ENCODE data around the gene AP3S1.
"Not testable (repeated sequence)": the region's sequence is repeated elsewhere in the genome, so short reads cannot be mapped to it uniquely, and the experiment has no call there.

AP3S1 gene

DNA sequence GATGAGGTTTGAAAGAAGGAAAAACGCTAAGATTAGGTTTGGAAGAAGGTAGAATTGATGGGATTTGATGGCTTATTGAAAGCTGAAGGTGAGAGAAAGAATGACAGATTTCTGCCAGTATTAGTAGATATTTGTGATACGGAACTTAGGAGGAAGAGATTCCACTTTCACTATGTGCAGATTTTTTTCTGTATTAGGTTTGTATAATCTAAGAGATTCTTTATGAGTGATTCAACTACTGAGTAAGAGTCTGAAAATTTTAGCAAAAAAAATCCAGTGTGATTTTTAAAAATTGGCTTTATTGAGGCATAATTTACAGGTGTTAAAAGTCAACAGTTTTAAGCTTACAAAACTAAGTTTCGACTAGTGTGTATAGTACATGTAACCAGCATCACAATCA lies 54.1 kb downstream of the AP3S1 start:
- Histone ChIP-seq H3K9me3 (replicated peaks in 1 of 2; ENCODE audit: control insufficient read depth in 2 of 2, insufficient read depth in 1 of 2, low read depth in 1 of 2, low read length in 2 of 2) (no peaks in the 10 kb centered on the region), H3K18ac (ENCODE audit: low read length) (no peak overlapping the region), H3K9ac (ENCODE audit: low read depth, low read length, poor library complexity) (no peak overlapping the region), H4K8ac (ENCODE audit: low read depth, low read length) (no peak overlapping the region), H3K4me1 (ENCODE audit: control insufficient read depth in 2 of 2, insufficient read depth in 1 of 2, low read depth in 1 of 2, low read length in 2 of 2) (no peaks in the 10 kb centered on the region), H2AK5ac (ENCODE audit: low read depth, low read length) (no peak overlapping the region), H2BK5ac (ENCODE audit: low read length) (no peak overlapping the region), H3K79me1 (ENCODE audit: low read depth, low read length) (no peaks in the 10 kb centered on the region), H3K14ac (ENCODE audit: low read length) (no peak overlapping the region), H3K4ac (ENCODE audit: low read length) (no peak overlapping the region), H2AFZ (ENCODE audit: low read length) (no peak overlapping the region), H2BK15ac (ENCODE audit: low read length) (no peak overlapping the region), H3K23ac (ENCODE audit: low read depth, low read length, poor library complexity) (no peak overlapping the region), H3K27me3 (ENCODE audit: control insufficient read depth in 3 of 3, insufficient read depth in 3 of 3, low read depth in 1 of 3, low read length in 3 of 3) (no peaks in the 10 kb centered on the region), H2BK12ac (ENCODE audit: low read length) (no peak overlapping the region), H3K4me2 (ENCODE audit: insufficient read depth, low read length, poor library complexity, severe bottlenecking) (no peak overlapping the region), H3K36me3 (replicated peaks in 1 of 2; ENCODE audit: control insufficient read depth in 2 of 2, insufficient read depth in 2 of 2, low read length in 2 of 2) (peaks cover 0 to 3% of the 10 kb centered on the region in 2 donors), H3K4me3 (ENCODE audit: low read length in 2 of 2) (no peak overlapping the region), H3K27ac (replicated peaks; ENCODE audit: low read length) (no peak overlapping the region), H4K91ac (ENCODE audit: low read depth, low read length, poor library complexity) (no peak overlapping the region), H2BK120ac (ENCODE audit: low read depth, low read length) (no peak overlapping the region)
- WGBS, 2 donors (ENCODE audit: extremely low coverage in 2 of 2, insufficient read length in 2 of 2, insufficient replicate concordance in 1 of 2), result 100% methylated on average over 1 of the region's 3 CpGs
- DNase-seq (ENCODE audit: low spot score), result no peak

DNA sequence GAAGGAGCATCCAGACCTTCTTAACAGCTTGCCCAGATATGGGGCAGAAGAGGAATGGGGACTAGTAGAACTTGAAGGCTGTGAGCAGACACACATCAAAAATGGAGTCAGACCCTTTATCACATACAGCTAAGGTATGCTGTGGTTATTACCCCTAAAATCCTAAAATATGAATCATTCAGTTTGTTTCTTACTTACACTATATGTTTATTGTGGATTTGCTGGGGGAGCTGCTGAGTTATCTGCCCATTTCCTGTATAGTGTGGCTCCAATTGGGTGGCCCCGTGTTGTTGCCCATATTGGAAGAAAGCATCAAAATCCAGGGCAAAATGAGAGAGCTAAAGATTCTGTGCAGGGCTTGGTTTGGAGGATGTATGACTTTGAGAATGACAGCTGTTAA lies 56.9 kb downstream of the AP3S1 start:
- Histone ChIP-seq H3K4me1 (ENCODE audit: control insufficient read depth in 2 of 2, insufficient read depth in 1 of 2, low read depth in 1 of 2, low read length in 2 of 2) (no peaks in the 10 kb centered on the region), H2BK120ac (ENCODE audit: low read depth, low read length) (no peak overlapping the region), H3K36me3 (replicated peaks in 1 of 2; ENCODE audit: control insufficient read depth in 2 of 2, insufficient read depth in 2 of 2, low read length in 2 of 2) (peaks cover 0 to 3% of the 10 kb centered on the region in 2 donors), H3K4me2 (ENCODE audit: insufficient read depth, low read length, poor library complexity, severe bottlenecking) (no peak overlapping the region), H3K4ac (ENCODE audit: low read length) (no peak overlapping the region), H3K27ac (replicated peaks; ENCODE audit: low read length) (no peak overlapping the region), H2BK5ac (ENCODE audit: low read length) (no peak overlapping the region), H3K18ac (ENCODE audit: low read length) (no peak overlapping the region), H2AFZ (ENCODE audit: low read length) (no peak overlapping the region), H3K9me3 (replicated peaks in 1 of 2; ENCODE audit: control insufficient read depth in 2 of 2, insufficient read depth in 1 of 2, low read depth in 1 of 2, low read length in 2 of 2) (no peaks in the 10 kb centered on the region), H2BK12ac (ENCODE audit: low read length) (no peak overlapping the region), H2AK5ac (ENCODE audit: low read depth, low read length) (no peak overlapping the region), H4K91ac (ENCODE audit: low read depth, low read length, poor library complexity) (no peak overlapping the region), H4K8ac (ENCODE audit: low read depth, low read length) (no peak overlapping the region), H3K79me1 (ENCODE audit: low read depth, low read length) (no peaks in the 10 kb centered on the region), H3K9ac (ENCODE audit: low read depth, low read length, poor library complexity) (no peak overlapping the region), H3K4me3 (ENCODE audit: low read length in 2 of 2) (no peak overlapping the region), H2BK15ac (ENCODE audit: low read length) (no peak overlapping the region), H3K14ac (ENCODE audit: low read length) (no peak overlapping the region), H3K27me3 (ENCODE audit: control insufficient read depth in 3 of 3, insufficient read depth in 3 of 3, low read depth in 1 of 3, low read length in 3 of 3) (no peaks in the 10 kb centered on the region), H3K23ac (ENCODE audit: low read depth, low read length, poor library complexity) (no peak overlapping the region)
- DNase-seq (ENCODE audit: low spot score), result no peak
- no CpG with 5 or more reads among the region's 1 CpG for WGBS, 2 donors (ENCODE audit: extremely low coverage in 2 of 2, insufficient read length in 2 of 2, insufficient replicate concordance in 1 of 2)

DNA sequence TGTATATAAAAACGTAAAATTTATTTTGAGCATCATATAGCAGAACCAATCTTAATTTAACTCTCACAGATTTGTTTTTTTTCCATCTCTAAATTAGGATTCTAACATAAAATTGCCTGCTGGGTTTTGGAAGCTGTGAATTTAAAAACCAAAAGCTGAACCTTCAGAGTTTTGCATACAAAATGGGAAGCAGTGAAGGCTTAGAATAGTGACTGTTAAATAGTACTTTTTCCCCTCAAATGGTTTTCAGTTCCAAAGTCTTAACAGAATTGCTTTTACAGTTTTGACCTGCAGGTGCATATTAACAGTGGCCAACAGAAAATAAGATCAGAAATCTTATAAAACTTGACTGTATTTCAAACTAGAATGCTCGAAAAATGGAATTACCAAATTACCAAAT lies 65.4 kb downstream of the AP3S1 start:
- no peak overlapping the region for H3K23ac ChIP-seq (ENCODE audit: low read depth, low read length, poor library complexity)
- DNase-seq (ENCODE audit: low spot score), result no peak
- H3K27me3 ChIP-seq (ENCODE audit: control insufficient read depth in 3 of 3, insufficient read depth in 3 of 3, low read depth in 1 of 3, low read length in 3 of 3), result no peaks in the 10 kb centered on the region
- no peak overlapping the region for H3K4me2 ChIP-seq (ENCODE audit: insufficient read depth, low read length, poor library complexity, severe bottlenecking)
- H3K9me3 ChIP-seq (replicated peaks in 1 of 2; ENCODE audit: control insufficient read depth in 2 of 2, insufficient read depth in 1 of 2, low read depth in 1 of 2, low read length in 2 of 2), result no peaks in the 10 kb centered on the region
- H3K14ac ChIP-seq (ENCODE audit: low read length), result no peak overlapping the region
- H4K91ac ChIP-seq (ENCODE audit: low read depth, low read length, poor library complexity), result no peak overlapping the region
- H2BK15ac ChIP-seq (ENCODE audit: low read length), result no peak overlapping the region
- H3K27ac ChIP-seq (replicated peaks; ENCODE audit: low read length), result no peak overlapping the region
- no peak overlapping the region for H2AFZ ChIP-seq (ENCODE audit: low read length)
- H2BK120ac ChIP-seq (ENCODE audit: low read depth, low read length), result no peak overlapping the region
- no peak overlapping the region for H4K8ac ChIP-seq (ENCODE audit: low read depth, low read length)
- H3K79me1 ChIP-seq (ENCODE audit: low read depth, low read length), result no peaks in the 10 kb centered on the region
- H3K9ac ChIP-seq (ENCODE audit: low read depth, low read length, poor library complexity), result no peak overlapping the region
- no peak overlapping the region for H2AK5ac ChIP-seq (ENCODE audit: low read depth, low read length)
- no peak overlapping the region for H3K4me3 ChIP-seq (ENCODE audit: low read length in 2 of 2)
- no peak overlapping the region for H2BK5ac ChIP-seq (ENCODE audit: low read length)
- H2BK12ac ChIP-seq (ENCODE audit: low read length), result no peak overlapping the region
- H3K4ac ChIP-seq (ENCODE audit: low read length), result no peak overlapping the region
- H3K4me1 ChIP-seq (ENCODE audit: control insufficient read depth in 2 of 2, insufficient read depth in 1 of 2, low read depth in 1 of 2, low read length in 2 of 2), result no peaks in the 10 kb centered on the region
- H3K36me3 ChIP-seq (replicated peaks in 1 of 2; ENCODE audit: control insufficient read depth in 2 of 2, insufficient read depth in 2 of 2, low read length in 2 of 2), result no peaks in the 10 kb centered on the region
- no peak overlapping the region for H3K18ac ChIP-seq (ENCODE audit: low read length)
- no CpG with 5 or more reads among the region's 2 CpGs for WGBS, 2 donors (ENCODE audit: extremely low coverage in 2 of 2, insufficient read length in 2 of 2, insufficient replicate concordance in 1 of 2)

DNA sequence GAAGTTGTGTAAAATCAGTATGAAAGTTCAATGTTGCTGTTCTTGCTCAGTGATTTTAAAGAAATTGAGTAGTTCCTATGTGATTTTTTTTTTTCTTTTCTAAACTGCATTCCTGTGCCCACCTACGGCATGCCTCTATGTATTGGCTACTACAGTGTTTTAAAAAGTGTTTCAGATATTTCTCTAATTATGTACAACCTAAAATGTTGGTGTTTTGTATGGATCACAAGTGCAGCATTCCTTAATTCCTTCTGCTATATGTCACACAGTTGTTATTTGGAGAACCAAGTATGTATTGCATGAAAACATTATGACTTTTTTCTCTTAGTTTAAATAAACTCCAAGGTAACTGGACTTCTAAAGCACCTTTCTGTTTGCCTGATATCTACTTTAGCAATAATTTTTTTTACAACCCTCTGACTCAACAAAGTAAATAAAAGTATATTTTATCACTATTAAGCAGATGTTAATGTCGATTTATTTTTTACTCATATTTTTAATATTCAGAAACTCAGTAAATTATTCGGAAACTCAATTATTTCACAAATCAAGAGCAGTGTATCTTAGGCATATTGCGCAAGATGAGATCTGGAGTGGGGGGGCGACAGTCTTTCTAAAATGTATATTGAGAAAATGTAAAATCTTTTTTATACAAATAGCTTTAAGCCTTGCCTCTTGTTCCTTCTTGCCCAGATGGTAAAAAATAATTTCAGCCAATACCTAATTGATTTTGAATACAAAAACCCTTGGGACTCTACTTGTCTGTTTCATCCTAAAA lies 72.1 kb downstream of the AP3S1 start:
- H3K23ac ChIP-seq (ENCODE audit: low read depth, low read length, poor library complexity); H3K4ac ChIP-seq (ENCODE audit: low read length); H2BK15ac ChIP-seq (ENCODE audit: low read length); H2BK120ac ChIP-seq (ENCODE audit: low read depth, low read length); H2BK5ac ChIP-seq (ENCODE audit: low read length); H3K14ac ChIP-seq (ENCODE audit: low read length); H3K27me3 ChIP-seq (ENCODE audit: control insufficient read depth in 3 of 3, insufficient read depth in 3 of 3, low read depth in 1 of 3, low read length in 3 of 3); H3K4me1 ChIP-seq (ENCODE audit: control insufficient read depth in 2 of 2, insufficient read depth in 1 of 2, low read depth in 1 of 2, low read length in 2 of 2); H3K4me3 ChIP-seq (ENCODE audit: low read length in 2 of 2); H2BK12ac ChIP-seq (ENCODE audit: low read length); H3K18ac ChIP-seq (ENCODE audit: low read length); DNase-seq (ENCODE audit: low spot score); H4K8ac ChIP-seq (ENCODE audit: low read depth, low read length); H4K91ac ChIP-seq (ENCODE audit: low read depth, low read length, poor library complexity); H3K27ac ChIP-seq (replicated peaks; ENCODE audit: low read length); H2AFZ ChIP-seq (ENCODE audit: low read length); H3K79me1 ChIP-seq (ENCODE audit: low read depth, low read length); H3K9ac ChIP-seq (ENCODE audit: low read depth, low read length, poor library complexity); H3K9me3 ChIP-seq (replicated peaks in 1 of 2; ENCODE audit: control insufficient read depth in 2 of 2, insufficient read depth in 1 of 2, low read depth in 1 of 2, low read length in 2 of 2); H3K36me3 ChIP-seq (replicated peaks in 1 of 2; ENCODE audit: control insufficient read depth in 2 of 2, insufficient read depth in 2 of 2, low read length in 2 of 2); H3K4me2 ChIP-seq (ENCODE audit: insufficient read depth, low read length, poor library complexity, severe bottlenecking); H2AK5ac ChIP-seq (ENCODE audit: low read depth, low read length): not testable (repeated sequence)
- WGBS, 2 donors (ENCODE audit: extremely low coverage in 2 of 2, insufficient read length in 2 of 2, insufficient replicate concordance in 1 of 2), result no CpG with 5 or more reads among the region's 5 CpGs
